Stimulated activated effector memory CD8-positive, alpha-beta T cell treated with anti-CD3 and anti-CD28 coated beads, Interleukin-12 subunit alpha, Interleukin-12 subunit beta, amount 100 ng/mL, for 72 hours (primary cell): Measurements from ENCODE around the gene ACAP1.
"Not testable (repeated sequence)": the region's sequence is repeated elsewhere in the genome, so short reads cannot be mapped to it uniquely, and the experiment has no call there.

ENCODE experiments used
- ATAC-seq: fragments of 150-1000 bp; cut with Tn5 transposase; 2 replicates; pipeline ENCODE4 v1.10.0; 2021
- DNase-seq, 2 donors: peaks; one replicate each; pipeline ENCODE4 v3.0.0; 2021 to 2022; ENCODE audit warnings: low spot score in 2 of 2
- H3K27ac Mint-ChIP-seq: one replicate; pipeline ENCODE4 v1.8.0; 2022; ENCODE audit warnings: mild to moderate bottlenecking, mixed read lengths
- H3K36me3 Mint-ChIP-seq: one replicate; pipeline ENCODE4 v1.8.0; 2022; ENCODE audit warnings: mild to moderate bottlenecking, mixed read lengths
- H3K4me1 Mint-ChIP-seq: one replicate; pipeline ENCODE4 v1.8.0; 2022; ENCODE audit warnings: mixed read lengths
- H3K4me3 Mint-ChIP-seq: one replicate; pipeline ENCODE4 v1.8.0; 2022; ENCODE audit warnings: mild to moderate bottlenecking, mixed read lengths
- H3K9me3 Mint-ChIP-seq: one replicate; pipeline ENCODE4 v1.8.0; 2022; ENCODE audit warnings: mixed read lengths

The ACAP1 gene

DNA sequence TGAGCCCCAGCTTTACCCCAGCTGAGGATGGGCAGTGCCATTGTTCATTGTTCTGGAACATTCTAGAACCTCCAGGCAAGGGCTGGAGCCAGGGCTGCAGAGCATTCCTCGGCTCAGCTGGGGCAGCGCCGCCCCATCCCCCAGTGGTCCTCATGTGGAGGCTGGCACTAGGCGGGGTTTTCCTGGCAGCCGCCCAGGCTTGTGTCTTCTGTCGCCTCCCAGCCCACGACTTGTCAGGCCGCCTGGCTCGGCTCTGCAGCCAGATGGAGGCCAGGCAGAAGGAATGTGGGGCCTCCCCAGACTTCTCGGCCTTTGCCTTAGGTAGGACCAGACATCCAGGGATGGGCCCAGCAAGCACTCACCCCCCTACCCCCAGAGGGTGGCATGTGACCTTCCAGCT, 18.7 kb downstream of the ACAP1 start, which contains the start of gene TMEM95:
Gene TMEM95, plus strand, starts transcription at position 104 of the 400 bp plus-strand sequence. Its CDS starts 49 bp downstream, at position 153.
- no peak for ATAC-seq
- Mint-ChIP-seq H3K9me3 (no peaks in the 10 kb centered on the region), H3K4me3 (peak within 1 kb of the TSS; percentile 95), H3K4me1 (peaks cover 48% of the 10 kb centered on the region), H3K36me3 (peaks cover 53% of the 10 kb centered on the region), H3K27ac (peak within 1 kb of the TSS; percentile 96)
- no peak for DNase-seq

DNA sequence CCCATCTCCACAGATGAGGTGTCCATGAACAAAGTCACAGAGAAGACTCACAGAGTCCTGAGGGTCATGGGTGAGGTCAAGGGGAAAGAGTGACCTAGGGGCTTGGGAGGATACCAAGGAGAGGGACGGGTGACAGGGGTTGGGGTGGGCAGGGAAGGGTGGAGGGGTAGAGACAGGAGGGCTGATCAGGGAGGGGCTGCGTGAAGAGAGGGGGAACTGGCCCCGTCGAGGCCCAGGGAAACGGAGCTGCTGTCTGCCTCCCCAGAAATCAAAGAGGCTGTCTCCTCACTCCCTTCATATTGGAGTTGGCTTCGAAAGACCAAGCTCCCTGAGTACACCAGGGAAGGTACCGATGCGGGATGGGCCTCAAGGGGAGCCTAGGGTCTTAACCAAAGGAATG, 19.2 kb downstream of the ACAP1 start:
- ATAC-seq (no peak), DNase-seq (no peak)
- peaks cover 43% of the 10 kb centered on the region for H3K4me1 Mint-ChIP-seq
- H3K4me3 Mint-ChIP-seq = peak overlapping the region; percentile 7
- no peaks in the 10 kb centered on the region for H3K9me3 Mint-ChIP-seq
- H3K36me3 Mint-ChIP-seq = peaks cover 47% of the 10 kb centered on the region
- peak overlapping the region; percentile 75 for H3K27ac Mint-ChIP-seq

- Mint-ChIP-seq H3K4me3 (peak overlapping the region; percentile 7), H3K27ac (peak overlapping the region; percentile 75), H3K9me3 (no peaks in the 10 kb centered on the region), H3K4me1 (peaks cover 41% of the 10 kb centered on the region), H3K36me3 (peaks cover 42% of the 10 kb centered on the region)
- ATAC-seq (peak; percentile 67), DNase-seq (peak; percentile 86 to 93)
These were observed 19.8 kb downstream of the ACAP1 start for GRCh38 chr17:7356072-7356549.

DNA sequence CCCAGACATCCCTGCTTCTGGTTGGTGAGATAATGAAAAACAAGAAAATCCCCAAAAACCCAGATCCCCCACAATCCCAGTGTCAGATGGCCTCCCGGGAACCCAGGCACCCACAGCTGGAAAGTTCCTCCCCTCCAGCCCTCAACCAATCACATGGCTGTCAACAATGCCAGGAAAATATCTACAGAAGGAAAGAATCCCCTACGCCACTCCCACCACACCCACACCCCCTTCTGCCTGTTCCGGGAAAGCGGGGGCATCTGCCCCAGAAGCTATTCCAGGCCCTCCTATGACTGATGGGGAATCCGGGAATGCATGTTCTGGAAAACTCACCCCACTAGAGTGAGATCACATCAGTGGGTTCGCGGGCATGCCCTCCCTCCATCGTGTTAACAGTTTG, 20.4 kb downstream of the ACAP1 start:
- H3K4me3 Mint-ChIP-seq = no peak overlapping the region
- H3K4me1 Mint-ChIP-seq = peaks cover 37% of the 10 kb centered on the region
- H3K27ac Mint-ChIP-seq = no peak overlapping the region
- DNase-seq = no peak
- H3K36me3 Mint-ChIP-seq = peaks cover 37% of the 10 kb centered on the region
- H3K9me3 Mint-ChIP-seq = no peaks in the 10 kb centered on the region
- ATAC-seq = no peak

GRCh38 chr17:7357381-7357780, 21.1 kb downstream of the ACAP1 start:
- Mint-ChIP-seq H3K9me3 (no peaks in the 10 kb centered on the region), H3K4me1 (peaks cover 35% of the 10 kb centered on the region), H3K27ac (no peak overlapping the region), H3K4me3 (no peak overlapping the region), H3K36me3 (peaks cover 32% of the 10 kb centered on the region)
- no peak for ATAC-seq
- DNase-seq = no peak

GRCh38 chr17:7361906-7362305, 25.6 kb downstream of the ACAP1 start:
- ATAC-seq (no peak), DNase-seq (no peak)
- Mint-ChIP-seq H3K4me3 (no peak overlapping the region), H3K4me1 (no peaks in the 10 kb centered on the region), H3K36me3 (peaks cover 13% of the 10 kb centered on the region), H3K27ac (no peak overlapping the region), H3K9me3 (no peaks in the 10 kb centered on the region)

GRCh38 chr17:7363311-7363710, 27.0 kb downstream of the ACAP1 start:
- H3K4me1 Mint-ChIP-seq = no peaks in the 10 kb centered on the region
- ATAC-seq (no peak), DNase-seq (no peak)
- no peak overlapping the region for H3K4me3 Mint-ChIP-seq
- no peak overlapping the region for H3K27ac Mint-ChIP-seq
- H3K9me3 Mint-ChIP-seq = no peaks in the 10 kb centered on the region
- peaks cover 6% of the 10 kb centered on the region for H3K36me3 Mint-ChIP-seq

GRCh38 chr17:7365963-7366362, 29.6 kb downstream of the ACAP1 start:
- H3K4me1 Mint-ChIP-seq, H3K9me3 Mint-ChIP-seq, H3K4me3 Mint-ChIP-seq, ATAC-seq, H3K36me3 Mint-ChIP-seq, DNase-seq, H3K27ac Mint-ChIP-seq: not testable (repeated sequence)

DNA sequence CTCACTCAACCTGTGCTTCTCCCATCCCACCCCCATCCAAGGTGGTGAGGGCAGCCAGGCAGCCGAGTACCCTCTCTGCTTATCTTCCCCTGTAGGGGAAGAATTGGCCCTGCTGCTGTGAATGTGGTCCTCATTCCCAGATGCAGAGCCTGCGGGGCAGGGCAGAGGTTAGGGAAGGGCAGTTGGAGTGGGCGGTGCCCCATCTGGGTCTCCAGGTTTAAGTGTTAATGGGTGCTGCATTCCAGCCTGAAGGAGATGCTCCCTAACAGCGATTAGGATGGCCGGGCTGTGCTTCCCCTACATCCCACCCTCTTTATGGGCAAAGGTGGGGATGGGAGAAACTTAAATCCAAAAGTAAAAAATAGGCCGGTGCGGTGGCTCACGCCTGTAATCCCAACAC, 30.8 kb downstream of the ACAP1 start:
- no peak overlapping the region for H3K27ac Mint-ChIP-seq

GRCh38 chr17:7367918-7368598, 31.7 kb downstream of the ACAP1 start:
- H3K4me3 Mint-ChIP-seq = no peak overlapping the region
- ATAC-seq = no peak
- DNase-seq = no peak
- H3K27ac Mint-ChIP-seq = no peak overlapping the region
- H3K9me3 Mint-ChIP-seq = no peaks in the 10 kb centered on the region
- no peaks in the 10 kb centered on the region for H3K4me1 Mint-ChIP-seq
- H3K36me3 Mint-ChIP-seq = peaks cover 6% of the 10 kb centered on the region

More for the DNA sequence above, 30.8 kb downstream of the ACAP1 start:
- no peaks in the 10 kb centered on the region for H3K9me3 Mint-ChIP-seq
- H3K4me3 Mint-ChIP-seq = no peak overlapping the region
- no peaks in the 10 kb centered on the region for H3K4me1 Mint-ChIP-seq
- DNase-seq (no peak), ATAC-seq (no peak)
- peaks cover 6% of the 10 kb centered on the region for H3K36me3 Mint-ChIP-seq

- not testable (repeated sequence) for H3K4me3 Mint-ChIP-seq
These were observed 32.3 kb downstream of the ACAP1 start for GRCh38 chr17:7368599-7368994.

GRCh38 chr17:7369825-7370224, 33.5 kb downstream of the ACAP1 start:
- DNase-seq = no peak
- no peaks in the 10 kb centered on the region for H3K4me1 Mint-ChIP-seq
- ATAC-seq = no peak
- peaks cover 5% of the 10 kb centered on the region for H3K36me3 Mint-ChIP-seq
- no peak overlapping the region for H3K4me3 Mint-ChIP-seq
- H3K9me3 Mint-ChIP-seq = no peaks in the 10 kb centered on the region
- no peak overlapping the region for H3K27ac Mint-ChIP-seq

More at GRCh38 chr17:7368599-7368994, 32.3 kb downstream of the ACAP1 start:
- not testable (repeated sequence) for H3K9me3 Mint-ChIP-seq, H3K36me3 Mint-ChIP-seq, H3K4me1 Mint-ChIP-seq, H3K27ac Mint-ChIP-seq, ATAC-seq, DNase-seq

DNA sequence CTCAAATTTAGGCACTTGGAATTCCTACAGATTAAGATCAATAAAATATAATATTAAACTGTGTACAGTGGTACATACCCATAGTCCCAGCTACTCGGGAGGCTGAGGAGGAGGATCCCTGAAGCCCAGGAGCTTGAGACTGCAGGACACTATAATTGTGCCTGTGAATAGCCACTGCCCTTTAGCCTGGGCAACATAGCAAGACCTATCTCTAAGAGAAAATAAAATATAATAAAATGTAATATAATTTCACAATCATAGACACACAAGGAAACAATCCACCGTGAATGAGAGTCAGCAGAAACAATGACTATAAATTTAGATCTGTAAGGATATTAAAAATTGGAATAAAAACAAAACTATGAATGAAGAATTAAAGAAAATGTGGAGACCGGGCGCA, 34.5 kb downstream of the ACAP1 start:
- no peaks in the 10 kb centered on the region for H3K9me3 Mint-ChIP-seq
- no peaks in the 10 kb centered on the region for H3K36me3 Mint-ChIP-seq
- H3K4me3 Mint-ChIP-seq = no peak overlapping the region
- DNase-seq = no peak
- no peak for ATAC-seq
- H3K4me1 Mint-ChIP-seq = no peaks in the 10 kb centered on the region
- H3K27ac Mint-ChIP-seq = no peak overlapping the region

DNA sequence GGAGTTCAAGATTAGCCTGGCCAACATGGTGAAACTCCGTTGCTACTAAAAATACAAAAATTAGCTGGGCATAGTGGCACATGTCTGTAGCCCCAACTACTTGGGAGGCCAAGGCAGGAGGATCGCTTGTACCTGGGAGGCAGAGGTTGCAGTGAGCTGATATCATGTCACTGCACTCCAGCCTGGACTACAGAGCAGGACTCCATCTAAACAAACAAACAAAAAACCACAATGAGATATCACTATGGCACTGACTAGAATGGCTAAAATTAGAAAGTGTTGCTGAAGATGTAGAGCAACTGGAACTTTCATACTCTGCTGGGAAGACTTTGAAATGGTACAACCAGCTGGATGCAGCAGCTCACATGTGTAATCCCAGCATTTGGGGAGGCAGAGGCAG, 38.0 kb downstream of the ACAP1 start:
- H3K9me3 Mint-ChIP-seq = no peaks in the 10 kb centered on the region
- no peaks in the 10 kb centered on the region for H3K36me3 Mint-ChIP-seq
- H3K4me1 Mint-ChIP-seq = no peaks in the 10 kb centered on the region
- no peak overlapping the region for H3K4me3 Mint-ChIP-seq
- DNase-seq = no peak
- H3K27ac Mint-ChIP-seq = no peak overlapping the region
- no peak for ATAC-seq

GRCh38 chr17:7379134-7379533, 42.8 kb downstream of the ACAP1 start:
- Mint-ChIP-seq H3K27ac (no peak overlapping the region), H3K9me3 (no peaks in the 10 kb centered on the region), H3K4me3 (no peak overlapping the region), H3K36me3 (peaks cover 5% of the 10 kb centered on the region), H3K4me1 (no peaks in the 10 kb centered on the region)
- DNase-seq = no peak
- ATAC-seq = no peak

DNA sequence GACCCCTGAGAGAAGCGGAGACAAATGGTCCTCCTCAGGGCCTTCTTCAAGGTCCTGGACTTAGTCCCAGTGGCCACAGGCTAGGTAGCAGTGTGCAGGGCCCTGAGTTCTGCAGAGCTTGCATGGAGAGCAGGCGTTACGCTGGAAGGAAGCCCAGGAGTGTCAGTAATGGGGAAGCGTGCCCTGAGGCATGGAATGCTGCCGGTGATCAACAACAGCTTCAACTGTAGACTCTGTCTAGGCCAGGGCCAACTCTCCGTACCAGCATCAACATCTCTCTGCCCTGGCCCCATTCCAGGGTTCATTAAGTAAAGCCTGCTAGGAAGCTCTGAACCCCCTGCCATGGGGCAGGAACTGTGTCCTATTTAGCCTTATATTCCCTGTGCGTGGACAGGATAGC, 44.0 kb downstream of the ACAP1 start:
- Mint-ChIP-seq H3K36me3 (peaks cover 5% of the 10 kb centered on the region), H3K4me3 (no peak overlapping the region), H3K27ac (peak overlapping the region; percentile 5), H3K4me1 (peaks cover 8% of the 10 kb centered on the region), H3K9me3 (no peaks in the 10 kb centered on the region)
- DNase-seq (no peak), ATAC-seq (no peak)
